GM12878 (cell line): ENCODE measurements around the gene DDX10. TPM values are rescaled to one million over a fixed set of nuclear protein-coding genes. Genes with fewer than 3 reads are reported as not detected.
A peak's percentile ranks its signal among the peaks of the same experiment; 100 is the strongest.

Experiments
- CHD2 ChIP-seq: IDR thresholded peaks from 2 replicates; pipeline ENCODE4 v1.6.1; 2011; ENCODE audit warnings: low read depth, low read length, improper control_type of control experiment, borderline replicate concordance
- MEF2B ChIP-seq: fragments of 450-650 bp; IDR thresholded peaks from 2 replicates; pipeline ENCODE4 v1.6.1; 2018; ENCODE audit warnings: mild to moderate bottlenecking, moderate library complexity; ENCODE audit not compliant: partially characterized antibody, poor library complexity, severe bottlenecking
- MTA3 ChIP-seq: IDR thresholded peaks from 2 replicates; pipeline ENCODE4 v1.6.1; 2012; ENCODE audit warnings: low read length, inconsistent platforms, borderline replicate concordance
- MYC ChIP-seq: IDR thresholded peaks from 2 replicates; pipeline ENCODE4 v1.6.1; 2011; ENCODE audit warnings: mild to moderate bottlenecking, low read length, moderate library complexity, inconsistent platforms; ENCODE audit not compliant: insufficient read depth, insufficient replicate concordance, insufficient read length, severe bottlenecking
- RB1 ChIP-seq: fragments of 450-650 bp; formaldehyde crosslinking; IDR thresholded peaks from 2 replicates; pipeline ENCODE4 v1.6.1; 2017; ENCODE audit warnings: mild to moderate bottlenecking, borderline replicate concordance
- RFX5 ChIP-seq: IDR thresholded peaks from 2 replicates; pipeline ENCODE4 v1.6.1; 2011; ENCODE audit warnings: low read depth, low read length, improper control_type of control experiment
- SIX5 ChIP-seq: IDR thresholded peaks from 2 replicates; pipeline ENCODE4 v1.6.1; 2011; ENCODE audit warnings: mild to moderate bottlenecking, low read depth, low read length, moderate library complexity; ENCODE audit not compliant: severe bottlenecking
- SMAD5 ChIP-seq: IDR thresholded peaks from 2 replicates; pipeline ENCODE4 v1.6.1; 2016; ENCODE audit warnings: antibody characterized with exemption, low read depth
- SREBF1 ChIP-seq: IDR thresholded peaks from 2 replicates; pipeline ENCODE4 v1.6.1; 2012; ENCODE audit warnings: mild to moderate bottlenecking, low read length
- SRF ChIP-seq, 2 experiments: IDR thresholded peaks; 2 replicates each; pipeline ENCODE4 v1.6.1; 2011; ENCODE audit warnings: low read depth in 2 of 2, low read length in 2 of 2, mild to moderate bottlenecking in 1 of 2, moderate library complexity in 1 of 2
- TAF1 ChIP-seq: IDR thresholded peaks from 2 replicates; pipeline ENCODE4 v1.6.1; 2011; ENCODE audit warnings: mild to moderate bottlenecking, low read depth, low read length, borderline replicate concordance
- YY1 ChIP-seq: IDR thresholded peaks from 2 replicates; pipeline ENCODE4 v1.6.1; 2011; ENCODE audit warnings: low read depth, mild to moderate bottlenecking, low read length
- ZNF217 ChIP-seq: fragments of 450-650 bp; IDR thresholded peaks from 2 replicates; pipeline ENCODE4 v1.6.1; 2017; ENCODE audit warnings: antibody characterized with exemption, mild to moderate bottlenecking
- ZSCAN29 ChIP-seq: fragments of 450-650 bp; IDR thresholded peaks from 2 replicates; pipeline ENCODE4 v1.6.1; 2017; ENCODE audit warnings: mild to moderate bottlenecking, moderate library complexity
- polyA plus RNA-seq, 11 experiments: library from polyadenylated mRNA; depleted of rRNA in 4 of 11; unstranded in 6 of 11; stranded (reverse) in 5 of 11; fragments of >200 nt; fragmentation: Nextera tagmentation in 4 of 11; fragmentation: Illumina TruSeq in 1 of 11; extraction: Ambion mirVana in 4 of 11; extraction: Trizol in 1 of 11; gene quantifications; 1 replicate in 1 of 11; 2 replicates in 10 of 11; pipeline versions ENCODE4 v1.2.1 to v1.2.3, GENCODE V29; 2011 to 2016; ENCODE audit warnings: inconsistent platforms in 2 of 11, missing spikeins in 2 of 11, low read depth in 1 of 11
- total RNA-seq, 4 experiments: library from RNA; depleted of rRNA in 3 of 4; stranded (reverse); fragments of >200 nt in 3 of 4; fragmentation: Illumina TruSeq in 1 of 4; extraction: Trizol in 1 of 4; gene quantifications; 2 replicates each; pipeline versions ENCODE4 v1.2.1 to v1.2.3, GENCODE V29; 2013 to 2021
- TF ChIP-seq, protein P1 (sequence below): fragments of 450-650 bp; formaldehyde crosslinking; IDR thresholded peaks from 2 replicates; pipeline ENCODE4 v1.5.0; 2022; ENCODE audit warnings: mild to moderate bottlenecking, missing genetic modification characterization
- TF ChIP-seq, protein P2 (sequence below): fragments of 450-650 bp; IDR thresholded peaks from 2 replicates; pipeline ENCODE4 v1.6.1; 2017; ENCODE audit warnings: antibody characterized with exemption, mild to moderate bottlenecking, moderate library complexity

DDX10 gene
- total and polyA plus RNA-seq, 10 of the 15 experiments (the other 5 are each of a cell fraction or from before 2014, with no cell fraction given) = 20.9 to 51.5 (median 31.9) TPM

DNA sequence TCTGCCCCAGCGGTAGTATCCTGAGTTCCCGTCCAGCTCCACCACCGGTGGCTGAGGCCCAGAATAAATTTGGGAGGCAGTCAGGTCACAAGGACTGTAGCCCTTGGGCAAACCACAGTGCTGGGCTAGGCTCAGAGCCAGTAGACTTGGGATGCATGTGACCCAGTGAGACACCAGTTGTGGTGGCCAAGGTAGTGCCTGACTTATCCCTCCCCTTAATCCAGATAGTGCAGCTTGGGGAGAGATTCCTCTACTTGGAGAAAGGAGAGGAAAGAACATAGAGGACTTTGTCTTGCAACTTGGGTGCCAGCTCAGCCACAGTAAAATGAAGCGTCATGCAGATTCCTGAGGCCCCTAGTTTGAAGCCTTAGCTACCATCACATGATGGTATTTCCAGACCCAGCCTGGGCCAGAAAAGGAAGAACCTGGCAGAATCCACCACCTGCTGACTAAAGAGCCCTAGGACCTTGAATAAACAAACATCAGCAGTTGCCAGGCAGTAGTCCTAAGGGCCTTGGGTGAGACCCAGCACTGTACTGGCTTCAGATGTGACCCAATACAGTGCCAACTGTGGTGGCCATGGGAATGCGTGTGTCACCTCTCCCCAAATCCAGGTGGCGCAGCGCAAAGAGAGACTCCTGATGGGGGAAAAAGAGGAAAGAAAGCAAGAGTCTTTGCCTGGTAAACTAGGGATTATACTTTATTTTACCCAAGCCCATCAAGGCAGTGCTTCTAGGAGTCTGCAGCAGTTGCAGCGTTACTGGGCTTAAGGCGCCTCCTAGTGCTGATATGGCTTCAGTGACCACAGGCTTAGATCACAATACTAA is 17.0 kb upstream of the DDX10 start (continued):
- TF ChIP-seq, protein P1, sequence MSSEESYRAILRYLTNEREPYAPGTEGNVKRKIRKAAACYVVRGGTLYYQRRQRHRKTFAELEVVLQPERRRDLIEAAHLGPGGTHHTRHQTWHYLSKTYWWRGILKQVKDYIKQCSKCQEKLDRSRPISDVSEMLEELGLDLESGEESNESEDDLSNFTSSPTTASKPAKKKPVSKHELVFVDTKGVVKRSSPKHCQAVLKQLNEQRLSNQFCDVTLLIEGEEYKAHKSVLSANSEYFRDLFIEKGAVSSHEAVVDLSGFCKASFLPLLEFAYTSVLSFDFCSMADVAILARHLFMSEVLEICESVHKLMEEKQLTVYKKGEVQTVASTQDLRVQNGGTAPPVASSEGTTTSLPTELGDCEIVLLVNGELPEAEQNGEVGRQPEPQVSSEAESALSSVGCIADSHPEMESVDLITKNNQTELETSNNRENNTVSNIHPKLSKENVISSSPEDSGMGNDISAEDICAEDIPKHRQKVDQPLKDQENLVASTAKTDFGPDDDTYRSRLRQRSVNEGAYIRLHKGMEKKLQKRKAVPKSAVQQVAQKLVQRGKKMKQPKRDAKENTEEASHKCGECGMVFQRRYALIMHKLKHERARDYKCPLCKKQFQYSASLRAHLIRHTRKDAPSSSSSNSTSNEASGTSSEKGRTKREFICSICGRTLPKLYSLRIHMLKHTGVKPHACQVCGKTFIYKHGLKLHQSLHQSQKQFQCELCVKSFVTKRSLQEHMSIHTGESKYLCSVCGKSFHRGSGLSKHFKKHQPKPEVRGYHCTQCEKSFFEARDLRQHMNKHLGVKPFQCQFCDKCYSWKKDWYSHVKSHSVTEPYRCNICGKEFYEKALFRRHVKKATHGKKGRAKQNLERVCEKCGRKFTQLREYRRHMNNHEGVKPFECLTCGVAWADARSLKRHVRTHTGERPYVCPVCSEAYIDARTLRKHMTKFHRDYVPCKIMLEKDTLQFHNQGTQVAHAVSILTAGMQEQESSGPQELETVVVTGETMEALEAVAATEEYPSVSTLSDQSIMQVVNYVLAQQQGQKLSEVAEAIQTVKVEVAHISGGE (CRISPR knock-in tag) = no peak
- TF ChIP-seq YY1 (0 out of 2 replicates have a peak, but pooled peaks have one; percentile 55), ZNF217 (no peak), CHD2 (no peak), MTA3 (no peak), SRF (IDR thresholded peaks at IDR 0.05; ENCODE audit: low read depth in 2 of 2, low read length in 2 of 2) (no peak), MYC (no peak), SMAD5 (no peak), MEF2B (no peak), SREBF1 (no peak), SIX5 (no peak), TAF1 (no peak), ZSCAN29 (no peak), RB1 (peak; percentile 65; the same call in 1 of the 2 replicates), RFX5 (peak; percentile 61; the same call in 1 of the 2 replicates)
- TF ChIP-seq, protein P2, sequence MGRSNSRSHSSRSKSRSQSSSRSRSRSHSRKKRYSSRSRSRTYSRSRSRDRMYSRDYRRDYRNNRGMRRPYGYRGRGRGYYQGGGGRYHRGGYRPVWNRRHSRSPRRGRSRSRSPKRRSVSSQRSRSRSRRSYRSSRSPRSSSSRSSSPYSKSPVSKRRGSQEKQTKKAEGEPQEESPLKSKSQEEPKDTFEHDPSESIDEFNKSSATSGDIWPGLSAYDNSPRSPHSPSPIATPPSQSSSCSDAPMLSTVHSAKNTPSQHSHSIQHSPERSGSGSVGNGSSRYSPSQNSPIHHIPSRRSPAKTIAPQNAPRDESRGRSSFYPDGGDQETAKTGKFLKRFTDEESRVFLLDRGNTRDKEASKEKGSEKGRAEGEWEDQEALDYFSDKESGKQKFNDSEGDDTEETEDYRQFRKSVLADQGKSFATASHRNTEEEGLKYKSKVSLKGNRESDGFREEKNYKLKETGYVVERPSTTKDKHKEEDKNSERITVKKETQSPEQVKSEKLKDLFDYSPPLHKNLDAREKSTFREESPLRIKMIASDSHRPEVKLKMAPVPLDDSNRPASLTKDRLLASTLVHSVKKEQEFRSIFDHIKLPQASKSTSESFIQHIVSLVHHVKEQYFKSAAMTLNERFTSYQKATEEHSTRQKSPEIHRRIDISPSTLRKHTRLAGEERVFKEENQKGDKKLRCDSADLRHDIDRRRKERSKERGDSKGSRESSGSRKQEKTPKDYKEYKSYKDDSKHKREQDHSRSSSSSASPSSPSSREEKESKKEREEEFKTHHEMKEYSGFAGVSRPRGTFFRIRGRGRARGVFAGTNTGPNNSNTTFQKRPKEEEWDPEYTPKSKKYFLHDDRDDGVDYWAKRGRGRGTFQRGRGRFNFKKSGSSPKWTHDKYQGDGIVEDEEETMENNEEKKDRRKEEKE = no peak
- TF ChIP-seq, all 136 proteins: peak for 17
